Measurements from ENCODE around the gene KMT5C. TPM values are rescaled to one million over a fixed set of nuclear protein-coding genes. Genes with fewer than 3 reads are reported as not detected.

The KMT5C gene
- total RNA-seq, 1 experiment from 2014 or later = 63.1 TPM

- TF ChIP-seq, protein P1, sequence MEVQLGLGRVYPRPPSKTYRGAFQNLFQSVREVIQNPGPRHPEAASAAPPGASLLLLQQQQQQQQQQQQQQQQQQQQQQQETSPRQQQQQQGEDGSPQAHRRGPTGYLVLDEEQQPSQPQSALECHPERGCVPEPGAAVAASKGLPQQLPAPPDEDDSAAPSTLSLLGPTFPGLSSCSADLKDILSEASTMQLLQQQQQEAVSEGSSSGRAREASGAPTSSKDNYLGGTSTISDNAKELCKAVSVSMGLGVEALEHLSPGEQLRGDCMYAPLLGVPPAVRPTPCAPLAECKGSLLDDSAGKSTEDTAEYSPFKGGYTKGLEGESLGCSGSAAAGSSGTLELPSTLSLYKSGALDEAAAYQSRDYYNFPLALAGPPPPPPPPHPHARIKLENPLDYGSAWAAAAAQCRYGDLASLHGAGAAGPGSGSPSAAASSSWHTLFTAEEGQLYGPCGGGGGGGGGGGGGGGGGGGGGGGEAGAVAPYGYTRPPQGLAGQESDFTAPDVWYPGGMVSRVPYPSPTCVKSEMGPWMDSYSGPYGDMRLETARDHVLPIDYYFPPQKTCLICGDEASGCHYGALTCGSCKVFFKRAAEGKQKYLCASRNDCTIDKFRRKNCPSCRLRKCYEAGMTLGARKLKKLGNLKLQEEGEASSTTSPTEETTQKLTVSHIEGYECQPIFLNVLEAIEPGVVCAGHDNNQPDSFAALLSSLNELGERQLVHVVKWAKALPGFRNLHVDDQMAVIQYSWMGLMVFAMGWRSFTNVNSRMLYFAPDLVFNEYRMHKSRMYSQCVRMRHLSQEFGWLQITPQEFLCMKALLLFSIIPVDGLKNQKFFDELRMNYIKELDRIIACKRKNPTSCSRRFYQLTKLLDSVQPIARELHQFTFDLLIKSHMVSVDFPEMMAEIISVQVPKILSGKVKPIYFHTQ (CRISPR knock-in tag; IDR thresholded peaks at IDR 0.05) = no peak
- TF ChIP-seq ZNF423 (CRISPR knock-in tag; IDR thresholded peaks at IDR 0.05) (no peak), TCF7 (CRISPR knock-in tag; IDR thresholded peaks at IDR 0.05; ENCODE audit: low read depth) (no peak), NR1H2 (CRISPR knock-in tag; IDR thresholded peaks at IDR 0.05) (no peak), TP53 (CRISPR knock-in tag; IDR thresholded peaks at IDR 0.05) (no peak), ZNF512 (CRISPR knock-in tag; IDR thresholded peaks at IDR 0.05; ENCODE audit: borderline replicate concordance) (no peak), SMAD4 (CRISPR knock-in tag; IDR thresholded peaks at IDR 0.05) (no peak), ESRRA (CRISPR knock-in tag; IDR thresholded peaks at IDR 0.05; ENCODE audit: borderline replicate concordance) (no peak), GRHL2 (CRISPR knock-in tag; IDR thresholded peaks at IDR 0.05; ENCODE audit: insufficient replicate concordance, severe bottlenecking) (no peak)
- TF ChIP-seq, protein P2, sequence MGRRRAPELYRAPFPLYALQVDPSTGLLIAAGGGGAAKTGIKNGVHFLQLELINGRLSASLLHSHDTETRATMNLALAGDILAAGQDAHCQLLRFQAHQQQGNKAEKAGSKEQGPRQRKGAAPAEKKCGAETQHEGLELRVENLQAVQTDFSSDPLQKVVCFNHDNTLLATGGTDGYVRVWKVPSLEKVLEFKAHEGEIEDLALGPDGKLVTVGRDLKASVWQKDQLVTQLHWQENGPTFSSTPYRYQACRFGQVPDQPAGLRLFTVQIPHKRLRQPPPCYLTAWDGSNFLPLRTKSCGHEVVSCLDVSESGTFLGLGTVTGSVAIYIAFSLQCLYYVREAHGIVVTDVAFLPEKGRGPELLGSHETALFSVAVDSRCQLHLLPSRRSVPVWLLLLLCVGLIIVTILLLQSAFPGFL (CRISPR knock-in tag; IDR thresholded peaks at IDR 0.05; ENCODE audit: borderline replicate concordance) = no peak
- TF ChIP-seq, protein P3, sequence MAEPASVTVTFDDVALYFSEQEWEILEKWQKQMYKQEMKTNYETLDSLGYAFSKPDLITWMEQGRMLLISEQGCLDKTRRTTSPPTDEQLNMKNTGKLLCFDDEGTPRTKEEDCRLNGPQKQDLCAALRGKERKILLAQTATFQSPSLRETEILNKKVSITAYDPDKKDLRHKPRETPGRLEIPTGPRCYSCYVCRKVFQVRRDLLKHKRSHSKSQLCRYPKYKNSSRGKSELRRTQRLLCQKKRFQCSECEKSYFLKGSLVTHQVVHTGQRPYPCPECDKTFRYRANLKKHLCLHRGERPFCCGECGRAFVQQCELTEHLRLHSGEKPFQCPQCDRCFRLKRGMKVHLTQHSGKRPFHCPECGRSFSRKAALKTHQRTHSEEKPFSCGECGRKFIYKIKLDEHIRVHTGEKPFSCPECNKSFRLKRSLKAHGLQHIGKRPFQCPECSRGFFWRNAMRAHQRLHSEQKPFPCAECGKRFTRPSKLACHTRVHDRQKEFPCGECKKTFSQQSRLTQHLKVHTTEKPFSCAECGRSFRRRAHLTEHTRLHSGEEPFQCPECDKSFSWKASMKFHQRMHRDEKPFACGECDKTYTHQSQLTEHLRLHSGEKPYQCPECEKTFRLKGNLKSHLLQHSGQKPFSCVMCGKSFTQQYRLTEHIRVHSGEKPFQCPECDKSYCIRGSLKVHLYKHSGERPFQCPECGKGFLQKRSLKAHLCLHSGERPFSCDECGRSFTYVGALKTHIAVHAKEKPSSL (CRISPR knock-in tag; conservative IDR thresholded peaks at IDR 0.05) = no peak
Measured at GRCh38 chr19:55392820-55393761, 53.4 kb downstream of the KMT5C start (continued).

Other genes with a start within 250 kb of the KMT5C start
- 88.4 to 99.3 TPM (median 92.3 TPM) in 3 replicates for gene PPP1R12C, start 222.2 kb upstream of the KMT5C start, total RNA-seq (2021)
- gene TNNT1, start 190.7 kb upstream of the KMT5C start, total RNA-seq (2021) = 50.6 to 127 TPM (median 108 TPM) in 3 replicates
- 15.0 to 36.7 TPM (median 34.0 TPM) in 3 replicates for gene TNNI3, start 182.1 kb upstream of the KMT5C start, total RNA-seq (2021)
- 4.0 to 5.9 TPM (median 5.6 TPM) in 3 replicates for gene DNAAF3, start 173.3 kb upstream of the KMT5C start, total RNA-seq (2021)
- 0.77 to 2.5 TPM (median 1.1 TPM) in 3 replicates for gene SYT5, start 159.6 kb upstream of the KMT5C start, total RNA-seq (2021)
- gene PTPRH, start 130.4 kb upstream of the KMT5C start, total RNA-seq (2021) = 0.41 to 0.63 TPM (median 0.44 TPM) in 3 replicates
- 3.5 to 4.2 TPM (median 4.1 TPM) in 3 replicates for gene TMEM86B, start 111.1 kb upstream of the KMT5C start, total RNA-seq (2021)
- 78.4 to 91.8 TPM (median 83.2 TPM) in 3 replicates for gene PPP6R1, start 80.9 kb upstream of the KMT5C start, total RNA-seq (2021)
- gene HSPBP1, start 59.8 kb upstream of the KMT5C start, total RNA-seq (2021) = 57.1 to 65.2 TPM (median 60.9 TPM) in 3 replicates
- gene BRSK1, start 55.9 kb upstream of the KMT5C start, total RNA-seq (2021) = 49.2 to 52.4 TPM (median 49.7 TPM) in 3 replicates
- gene TMEM150B, start 14.5 kb upstream of the KMT5C start, total RNA-seq (2021) = 0.44 to 0.50 TPM in 2 of 3 replicates, not detected in the other
- 4.1 to 8.0 TPM (median 4.3 TPM) in 3 replicates for gene COX6B2, start 14.8 kb downstream of the KMT5C start, total RNA-seq (2021)
- gene GARIN5B, start 23.4 kb downstream of the KMT5C start, total RNA-seq (2021) = 0.07 to 0.09 TPM in 2 of 3 replicates, not detected in the other
- gene IL11, start 30.6 kb downstream of the KMT5C start, total RNA-seq (2021) = 1.2 to 1.8 TPM (median 1.6 TPM) in 3 replicates
- 0.33 to 2.6 TPM (median 0.82 TPM) in 3 replicates for gene TMEM190, start 37.0 kb downstream of the KMT5C start, total RNA-seq (2021)
- gene TMEM238, start 44.4 kb downstream of the KMT5C start, total RNA-seq (2021) = 5.8 to 8.3 TPM (median 6.5 TPM) in 3 replicates
- 2,505 to 2,895 TPM (median 2,837 TPM) in 3 replicates for gene RPL28, start 46.1 kb downstream of the KMT5C start, total RNA-seq (2021)
- gene UBE2S, start 67.9 kb downstream of the KMT5C start, total RNA-seq (2021) = 442 to 516 TPM (median 467 TPM) in 3 replicates
- 0.79 to 0.94 TPM (median 0.87 TPM) in 3 replicates for gene SHISA7, start 103.4 kb downstream of the KMT5C start, total RNA-seq (2021)
- gene ISOC2, start 121.8 kb downstream of the KMT5C start, total RNA-seq (2021) = 96.3 to 96.6 TPM (median 96.4 TPM) in 3 replicates
- 2.1 to 2.5 TPM (median 2.2 TPM) in 3 replicates for gene C19orf85, start 124.9 kb downstream of the KMT5C start, total RNA-seq (2021)
- 14.0 to 23.6 TPM (median 17.8 TPM) in 3 replicates for gene ZNF628, start 136.7 kb downstream of the KMT5C start, total RNA-seq (2021)
- gene NAT14, start 145.3 kb downstream of the KMT5C start, total RNA-seq (2021) = 71.9 to 87.7 TPM (median 74.8 TPM) in 3 replicates
- 1.8 to 2.9 TPM (median 2.5 TPM) in 3 replicates for gene SSC5D, start 148.6 kb downstream of the KMT5C start, total RNA-seq (2021)
- 5.2 to 6.4 TPM (median 5.8 TPM) in 3 replicates for gene SBK2, start 197.3 kb downstream of the KMT5C start, total RNA-seq (2021)
- 0.90 to 1.3 TPM (median 1.1 TPM) in 3 replicates for gene SBK3, start 205.7 kb downstream of the KMT5C start, total RNA-seq (2021)
- gene ZNF579, start 241.0 kb downstream of the KMT5C start, total RNA-seq (2021) = 29.7 to 30.4 TPM (median 30.0 TPM) in 3 replicates